Progenitor cell of endocrine pancreas (in vitro differentiated cells): ENCODE results near the gene SLC17A9. TPM values are rescaled to one million over a fixed set of nuclear protein-coding genes. Genes with fewer than 3 reads are reported as not detected.

Experiments
- DNase-seq: peaks from one replicate; pipeline ENCODE4 v3.0.0; 2021; ENCODE audit warnings: low spot score; ENCODE audit not compliant: unreplicated experiment
- H3K27ac Mint-ChIP-seq: 2 replicates; pipeline ENCODE4 v1.8.0; 2021; ENCODE audit warnings: mild to moderate bottlenecking, moderate library complexity, mixed read lengths
- H3K27me3 Mint-ChIP-seq: 2 replicates; pipeline ENCODE4 v1.8.0; 2021; ENCODE audit warnings: mixed read lengths
- H3K36me3 Mint-ChIP-seq: 2 replicates; pipeline ENCODE4 v1.8.0; 2022; ENCODE audit warnings: mixed read lengths; ENCODE audit not compliant: insufficient read depth
- H3K4me1 Mint-ChIP-seq: 2 replicates; pipeline ENCODE4 v1.8.0; 2021; ENCODE audit warnings: low read depth, mixed read lengths
- H3K4me3 Mint-ChIP-seq: 2 replicates; pipeline ENCODE4 v1.8.0; 2021; ENCODE audit warnings: low read depth, mild to moderate bottlenecking, moderate library complexity, mixed read lengths
- H3K9me3 Mint-ChIP-seq: 2 replicates; pipeline ENCODE4 v1.8.0; 2021; ENCODE audit warnings: low read depth, mixed read lengths
- total RNA-seq: library from RNA; stranded (reverse); gene quantifications from 2 replicates; pipeline ENCODE4 v1.2.1, GENCODE V29; 2021
- TF ChIP-seq, protein P1 (sequence below): fragments of 200-600 bp; sonication (generic); IDR thresholded peaks from one replicate; pipeline ENCODE4 v1.5.0; 2021; ENCODE audit warnings: antibody characterized with exemption, mild to moderate bottlenecking; ENCODE audit not compliant: unreplicated experiment

The SLC17A9 gene
- total RNA-seq, 1 donor from 2014 or later, result 8.0 TPM

DNA sequence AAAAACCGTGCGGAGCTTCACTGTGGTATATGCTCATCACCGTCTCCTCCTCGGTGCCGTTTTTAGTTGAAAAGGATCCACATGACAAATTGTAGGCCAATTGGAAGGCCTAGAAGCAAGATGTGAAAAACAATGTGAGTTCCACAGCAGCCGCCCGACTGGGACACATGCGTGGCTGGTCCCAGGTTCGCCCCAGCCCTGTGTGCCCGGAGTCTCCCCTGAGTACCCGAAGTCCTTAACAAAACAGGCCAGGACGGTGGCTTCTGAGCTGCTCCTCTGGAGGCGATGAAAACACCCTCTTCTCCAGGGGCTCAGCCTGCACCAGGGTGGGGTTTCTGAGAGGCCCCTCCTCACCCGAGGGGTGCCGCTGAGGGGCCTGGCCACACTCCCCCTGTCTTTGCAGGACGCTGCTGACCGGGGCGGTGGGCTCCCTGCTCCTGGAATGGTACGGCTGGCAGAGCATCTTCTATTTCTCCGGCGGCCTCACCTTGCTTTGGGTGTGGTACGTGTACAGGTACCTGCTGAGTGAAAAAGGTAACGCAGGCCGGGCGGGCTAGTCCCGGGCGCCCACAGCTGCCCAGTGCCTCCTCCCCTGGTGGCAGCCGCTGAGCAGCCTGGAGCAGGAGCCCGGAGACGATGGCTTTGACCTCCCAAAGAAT is 9.8 kb downstream of the SLC17A9 start:
- TF ChIP-seq, protein P1, sequence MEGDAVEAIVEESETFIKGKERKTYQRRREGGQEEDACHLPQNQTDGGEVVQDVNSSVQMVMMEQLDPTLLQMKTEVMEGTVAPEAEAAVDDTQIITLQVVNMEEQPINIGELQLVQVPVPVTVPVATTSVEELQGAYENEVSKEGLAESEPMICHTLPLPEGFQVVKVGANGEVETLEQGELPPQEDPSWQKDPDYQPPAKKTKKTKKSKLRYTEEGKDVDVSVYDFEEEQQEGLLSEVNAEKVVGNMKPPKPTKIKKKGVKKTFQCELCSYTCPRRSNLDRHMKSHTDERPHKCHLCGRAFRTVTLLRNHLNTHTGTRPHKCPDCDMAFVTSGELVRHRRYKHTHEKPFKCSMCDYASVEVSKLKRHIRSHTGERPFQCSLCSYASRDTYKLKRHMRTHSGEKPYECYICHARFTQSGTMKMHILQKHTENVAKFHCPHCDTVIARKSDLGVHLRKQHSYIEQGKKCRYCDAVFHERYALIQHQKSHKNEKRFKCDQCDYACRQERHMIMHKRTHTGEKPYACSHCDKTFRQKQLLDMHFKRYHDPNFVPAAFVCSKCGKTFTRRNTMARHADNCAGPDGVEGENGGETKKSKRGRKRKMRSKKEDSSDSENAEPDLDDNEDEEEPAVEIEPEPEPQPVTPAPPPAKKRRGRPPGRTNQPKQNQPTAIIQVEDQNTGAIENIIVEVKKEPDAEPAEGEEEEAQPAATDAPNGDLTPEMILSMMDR, result no peak
- H3K36me3 Mint-ChIP-seq, result no peaks in the 10 kb centered on the region
- no peak for DNase-seq
- H3K27ac Mint-ChIP-seq, result no peak overlapping the region
- no peaks in the 10 kb centered on the region for H3K27me3 Mint-ChIP-seq
- no peaks in the 10 kb centered on the region for H3K4me1 Mint-ChIP-seq
- no peaks in the 10 kb centered on the region for H3K9me3 Mint-ChIP-seq
- H3K4me3 Mint-ChIP-seq, result no peak overlapping the region

DNA sequence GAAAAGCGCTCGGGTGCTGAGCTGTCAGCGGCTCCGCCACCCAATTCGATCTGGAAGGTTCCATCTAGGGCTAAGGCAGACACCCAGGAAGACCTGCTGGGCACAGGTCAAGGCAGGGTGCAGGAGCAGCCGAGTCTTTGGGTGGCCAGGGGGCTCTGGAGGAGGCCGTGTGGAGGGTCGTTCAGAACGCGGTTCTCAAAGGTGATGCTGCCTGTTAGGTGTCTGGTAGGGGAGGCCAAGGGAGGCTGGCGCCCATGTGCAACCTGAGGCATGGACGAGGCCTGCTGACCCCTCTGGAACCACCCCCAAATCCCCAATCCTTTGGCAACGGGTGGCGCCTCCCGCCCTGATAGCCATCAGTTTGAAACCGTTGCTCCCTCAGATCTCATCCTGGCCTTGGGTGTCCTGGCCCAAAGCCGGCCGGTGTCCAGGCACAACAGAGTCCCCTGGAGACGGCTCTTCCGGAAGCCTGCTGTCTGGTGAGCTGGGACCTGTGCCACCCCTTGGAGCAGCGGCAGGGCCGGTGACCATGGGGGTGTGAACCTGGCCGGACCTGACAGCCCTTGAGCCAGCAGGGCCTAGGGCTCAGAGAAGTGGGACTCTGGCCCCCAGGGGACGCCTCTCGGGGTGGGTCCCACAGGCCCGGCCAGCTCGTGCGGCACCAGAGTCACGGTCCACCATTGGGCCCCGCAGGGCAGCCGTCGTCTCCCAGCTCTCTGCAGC is 10.5 kb downstream of the SLC17A9 start:
- H3K4me1 Mint-ChIP-seq, result no peaks in the 10 kb centered on the region
- H3K9me3 Mint-ChIP-seq, result no peaks in the 10 kb centered on the region
- H3K27me3 Mint-ChIP-seq, result no peaks in the 10 kb centered on the region
- H3K27ac Mint-ChIP-seq, result no peak overlapping the region
- no peak for DNase-seq
- TF ChIP-seq, protein P1, result no peak
- no peak overlapping the region for H3K4me3 Mint-ChIP-seq
- no peaks in the 10 kb centered on the region for H3K36me3 Mint-ChIP-seq

DNA sequence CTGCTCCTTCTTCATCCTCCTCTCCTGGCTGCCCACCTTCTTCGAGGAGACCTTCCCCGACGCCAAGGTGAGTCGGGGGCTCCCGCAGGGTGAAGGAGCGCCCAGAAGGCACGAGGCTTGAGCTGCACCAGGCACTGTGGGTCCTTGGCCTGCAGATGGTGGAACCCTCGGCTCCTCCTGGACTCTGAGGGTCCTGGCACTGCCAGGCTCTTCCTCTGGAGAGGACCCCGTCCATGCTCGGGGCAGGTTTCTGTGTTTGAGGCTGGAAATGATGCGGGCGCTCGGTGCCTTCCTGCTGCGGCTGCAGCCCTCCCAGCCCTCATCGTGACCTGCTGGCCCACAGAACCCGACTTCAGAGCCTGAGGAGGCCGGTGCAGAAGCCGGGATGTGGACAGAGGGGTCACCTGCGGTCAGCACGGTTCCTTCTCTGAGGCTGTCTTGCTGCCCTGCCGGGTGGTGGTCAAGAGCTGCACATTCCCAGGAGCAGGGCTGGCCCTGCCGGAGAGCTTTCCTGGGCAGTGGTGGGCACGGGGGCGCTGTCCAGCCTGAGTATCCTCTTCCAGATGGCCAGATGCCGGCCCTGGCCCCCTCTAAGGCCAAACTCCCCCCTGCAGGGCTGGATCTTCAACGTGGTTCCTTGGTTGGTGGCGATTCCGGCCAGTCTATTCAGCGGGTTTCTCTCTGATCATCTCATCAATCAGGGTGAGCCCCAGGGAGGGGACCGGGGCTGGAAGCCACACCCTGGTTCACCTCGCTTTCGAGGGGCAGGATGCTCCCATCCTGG is 11.3 kb downstream of the SLC17A9 start:
- TF ChIP-seq, protein P1, result no peak
- H3K4me3 Mint-ChIP-seq, result no peak overlapping the region
- no peaks in the 10 kb centered on the region for H3K4me1 Mint-ChIP-seq
- H3K27me3 Mint-ChIP-seq, result no peaks in the 10 kb centered on the region
- H3K27ac Mint-ChIP-seq, result no peak overlapping the region
- H3K36me3 Mint-ChIP-seq, result no peaks in the 10 kb centered on the region
- DNase-seq, result no peak
- no peaks in the 10 kb centered on the region for H3K9me3 Mint-ChIP-seq

DNA sequence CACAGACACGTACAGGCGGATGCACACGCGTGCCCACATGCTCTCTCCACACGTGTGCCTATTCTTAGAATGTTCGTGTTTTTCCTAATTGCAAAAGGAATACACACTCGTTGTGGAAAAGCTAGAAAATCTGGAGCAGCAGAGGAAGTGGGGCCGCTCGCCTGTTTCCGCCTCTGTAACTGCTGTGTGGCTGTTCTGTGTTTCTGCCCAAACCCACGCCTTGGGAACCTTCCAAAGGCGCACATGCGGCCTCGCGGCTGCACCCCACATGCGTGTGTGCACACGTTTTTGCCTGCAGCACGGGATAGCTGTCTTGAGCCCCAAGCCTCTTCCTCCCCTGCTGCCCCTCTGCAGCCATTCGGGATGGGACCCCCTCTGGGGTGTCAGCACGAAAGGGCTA is 12.2 kb downstream of the SLC17A9 start:
- H3K4me1 Mint-ChIP-seq, result no peaks in the 10 kb centered on the region
- no peaks in the 10 kb centered on the region for H3K9me3 Mint-ChIP-seq
- no peak overlapping the region for H3K4me3 Mint-ChIP-seq
- DNase-seq, result no peak
- peaks cover 3% of the 10 kb centered on the region for H3K27me3 Mint-ChIP-seq
- H3K27ac Mint-ChIP-seq, result no peak overlapping the region
- TF ChIP-seq, protein P1, result no peak
- H3K36me3 Mint-ChIP-seq, result no peaks in the 10 kb centered on the region

DNA sequence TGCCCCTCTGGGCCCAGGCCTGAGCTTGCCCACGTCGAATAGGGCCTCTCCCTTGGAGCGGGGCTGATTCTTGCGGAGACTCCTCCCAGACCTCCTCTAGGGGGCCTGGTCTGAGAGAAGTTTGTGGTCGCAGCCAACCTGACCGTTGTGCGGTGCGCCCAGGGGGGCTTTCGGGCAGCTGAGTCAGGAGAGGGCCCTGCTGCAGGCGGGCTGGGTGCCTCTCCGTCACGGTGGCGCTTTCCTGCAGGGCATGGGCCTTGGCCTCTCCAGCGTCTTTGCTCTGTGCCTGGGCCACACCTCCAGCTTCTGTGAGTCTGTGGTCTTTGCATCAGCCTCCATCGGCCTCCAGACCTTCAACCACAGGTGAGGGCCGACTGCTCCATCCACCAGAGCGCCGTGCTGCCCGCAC is 12.9 kb downstream of the SLC17A9 start:
- DNase-seq, result no peak
- Mint-ChIP-seq H3K27me3 (peaks cover 6% of the 10 kb centered on the region), H3K27ac (no peak overlapping the region), H3K36me3 (no peaks in the 10 kb centered on the region), H3K4me3 (no peak overlapping the region), H3K9me3 (no peaks in the 10 kb centered on the region), H3K4me1 (no peaks in the 10 kb centered on the region)
- TF ChIP-seq, protein P1, result no peak
